ENCODE data around the gene NUDT7.

Gene NUDT7

GRCh38 chr16:77729951-77730350 is 7.6 kb downstream of the NUDT7 start:
- no peak for DNase-seq

GRCh38 chr16:77732241-77732946 is 10.1 kb downstream of the NUDT7 start:
- DNase-seq: no peak

DNA sequence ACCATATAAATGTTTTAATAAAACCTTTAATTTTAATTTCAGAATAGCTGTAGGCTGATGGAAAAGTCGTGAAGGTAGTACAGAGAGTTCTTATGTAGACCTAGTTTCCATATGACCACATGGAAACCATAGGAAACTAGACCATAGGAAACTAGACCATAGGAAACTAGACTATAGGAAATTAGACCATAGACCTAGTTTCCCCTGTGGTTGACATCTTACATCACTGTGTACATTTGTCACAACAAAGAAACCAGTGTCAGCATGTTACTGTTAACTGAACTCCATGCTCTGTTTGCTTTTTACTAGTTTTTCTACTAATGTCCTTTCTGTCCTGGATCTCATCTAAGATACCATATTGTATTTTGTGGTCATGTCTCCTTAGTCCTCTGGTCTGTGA is 14.6 kb downstream of the NUDT7 start:
- DNase-seq: no peak

- no peak for DNase-seq
Observed at GRCh38 chr16:77738706-77739558, 16.6 kb downstream of the NUDT7 start.

DNA sequence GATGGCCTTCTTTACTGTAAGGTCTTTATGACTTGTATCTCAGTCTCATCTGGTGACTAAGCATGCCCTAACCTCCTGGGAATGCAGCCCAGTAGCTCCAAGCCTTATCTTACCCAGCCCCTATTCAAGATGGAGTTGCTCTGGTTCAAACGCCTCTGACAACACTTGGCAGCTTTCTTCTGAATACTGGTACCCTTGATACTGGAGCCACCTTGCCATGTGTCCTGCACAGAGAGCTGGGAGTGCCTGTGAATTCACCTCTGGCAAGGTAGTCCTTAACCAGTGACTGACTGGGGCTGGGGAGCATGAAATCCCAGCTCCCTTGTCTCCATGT is 17.2 kb downstream of the NUDT7 start:
- DNase-seq: no peak

GRCh38 chr16:77744141-77744540 is 21.8 kb downstream of the NUDT7 start:
- DNase-seq: no peak

- DNase-seq: no peak
Observed at GRCh38 chr16:77745972-77746371, 23.7 kb downstream of the NUDT7 start.

- no peak for DNase-seq
Observed at GRCh38 chr16:77748421-77749005, 26.2 kb downstream of the NUDT7 start.

DNA sequence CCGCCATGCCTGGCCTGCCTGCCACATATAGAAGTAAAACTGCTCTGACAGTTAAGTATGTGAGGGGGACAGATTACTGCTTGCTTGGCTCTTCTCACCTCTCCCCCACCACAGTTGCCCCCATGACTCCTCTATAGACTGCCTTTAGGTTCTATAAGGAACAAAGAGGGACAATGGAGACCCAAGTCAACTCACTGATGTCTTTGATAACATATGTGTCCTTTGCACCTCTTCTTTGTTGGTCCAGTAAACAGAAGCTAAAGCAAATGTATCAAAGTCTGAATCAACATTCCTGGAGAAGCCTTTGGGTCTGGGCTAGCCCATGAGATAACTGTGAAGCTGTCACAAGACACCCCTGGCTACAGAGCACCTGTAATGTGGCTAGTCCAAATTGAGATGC is 27.1 kb downstream of the NUDT7 start:
- no peak for DNase-seq

DNA sequence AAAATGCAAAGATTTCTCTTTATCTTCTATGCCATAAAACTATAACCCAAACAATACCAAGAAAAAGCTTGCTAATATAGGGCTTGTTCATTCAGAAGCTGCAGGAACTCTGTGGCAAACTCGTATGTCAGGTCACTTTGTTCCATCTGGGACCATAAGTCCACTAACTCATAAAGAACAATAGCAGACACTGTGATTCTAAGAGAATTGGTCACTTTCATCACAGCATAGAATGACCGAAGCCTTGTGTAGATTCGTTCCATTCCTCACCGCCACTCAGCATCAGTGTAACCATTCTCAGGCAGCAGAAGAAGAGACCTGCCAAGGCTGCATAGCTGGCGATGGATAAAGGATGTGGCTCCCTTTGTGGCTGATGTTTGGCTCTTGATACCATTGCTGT is 35.7 kb downstream of the NUDT7 start:
- DNase-seq: no peak

DNA sequence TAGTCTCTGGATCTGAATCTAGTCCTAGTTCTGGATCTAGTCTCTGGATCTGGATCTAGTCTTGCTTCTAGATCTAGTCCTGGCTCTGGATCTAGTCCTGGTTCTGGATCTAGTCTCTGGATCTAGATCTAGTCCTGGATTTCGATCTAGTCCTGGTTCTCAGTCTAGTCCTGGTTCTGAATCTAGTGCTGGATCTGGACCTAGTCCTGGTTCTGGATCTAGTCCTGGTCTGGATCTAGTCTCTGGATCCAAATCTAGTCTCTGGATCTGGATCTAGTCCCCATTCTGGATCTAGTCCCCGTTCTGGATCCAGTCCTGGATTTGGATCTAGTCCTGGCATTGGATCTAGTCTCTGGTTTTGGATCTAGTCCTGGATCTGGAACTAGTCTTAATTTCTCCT is 36.2 kb downstream of the NUDT7 start:
- no peak for DNase-seq

GRCh38 chr16:77759201-77759600 is 36.9 kb downstream of the NUDT7 start:
- DNase-seq: no peak

- no peak for DNase-seq
Observed at GRCh38 chr16:77759821-77760220, 37.5 kb downstream of the NUDT7 start.

DNA sequence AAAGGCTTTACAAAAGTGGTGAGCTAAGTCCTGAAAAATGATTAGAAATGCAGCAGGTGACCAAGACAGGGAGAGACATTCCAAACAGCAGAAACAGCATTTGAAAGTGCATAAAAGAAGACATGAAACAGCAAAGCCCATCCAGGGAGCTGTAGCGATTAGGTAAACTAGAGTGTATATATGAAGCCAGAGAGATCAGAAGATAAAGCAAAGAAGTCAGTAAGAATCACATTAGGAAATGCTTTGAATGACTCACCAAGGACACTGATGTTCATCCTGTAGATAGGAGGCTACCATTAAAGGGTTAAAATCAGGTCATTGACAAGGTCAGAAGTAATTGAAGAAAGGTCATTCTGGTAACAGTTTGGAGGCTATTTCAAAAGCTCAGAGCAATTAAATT is 38.5 kb downstream of the NUDT7 start:
- DNase-seq: no peak

GRCh38 chr16:77761204-77761603 is 38.9 kb downstream of the NUDT7 start:
- DNase-seq: no peak

- no peak for DNase-seq
Observed at GRCh38 chr16:77762262-77762661, 39.9 kb downstream of the NUDT7 start.

- DNase-seq: no peak
Observed at GRCh38 chr16:77763994-77764393, 41.7 kb downstream of the NUDT7 start.

DNA sequence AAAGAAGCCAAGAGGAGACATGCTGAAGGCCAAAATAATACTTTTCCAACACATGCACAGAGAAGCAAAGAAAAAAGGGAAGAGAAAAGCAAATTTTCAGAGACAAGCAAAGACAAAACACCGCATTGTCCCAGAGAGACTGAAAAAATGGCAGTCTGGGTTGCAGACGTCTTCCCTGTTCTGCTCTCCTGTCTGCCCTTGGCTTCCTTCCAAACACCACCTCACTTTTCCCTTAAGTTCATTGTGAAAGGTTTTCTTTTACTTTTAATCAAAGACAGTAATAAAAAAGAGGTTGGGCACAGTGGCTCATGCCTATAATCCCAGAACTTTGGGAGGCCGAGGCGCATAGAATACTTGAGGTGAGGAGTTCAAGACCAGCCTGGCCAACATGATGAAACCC is 44.9 kb downstream of the NUDT7 start:
- DNase-seq: no peak

GRCh38 chr16:77767826-77768225 is 45.5 kb downstream of the NUDT7 start:
- DNase-seq: no peak

DNA sequence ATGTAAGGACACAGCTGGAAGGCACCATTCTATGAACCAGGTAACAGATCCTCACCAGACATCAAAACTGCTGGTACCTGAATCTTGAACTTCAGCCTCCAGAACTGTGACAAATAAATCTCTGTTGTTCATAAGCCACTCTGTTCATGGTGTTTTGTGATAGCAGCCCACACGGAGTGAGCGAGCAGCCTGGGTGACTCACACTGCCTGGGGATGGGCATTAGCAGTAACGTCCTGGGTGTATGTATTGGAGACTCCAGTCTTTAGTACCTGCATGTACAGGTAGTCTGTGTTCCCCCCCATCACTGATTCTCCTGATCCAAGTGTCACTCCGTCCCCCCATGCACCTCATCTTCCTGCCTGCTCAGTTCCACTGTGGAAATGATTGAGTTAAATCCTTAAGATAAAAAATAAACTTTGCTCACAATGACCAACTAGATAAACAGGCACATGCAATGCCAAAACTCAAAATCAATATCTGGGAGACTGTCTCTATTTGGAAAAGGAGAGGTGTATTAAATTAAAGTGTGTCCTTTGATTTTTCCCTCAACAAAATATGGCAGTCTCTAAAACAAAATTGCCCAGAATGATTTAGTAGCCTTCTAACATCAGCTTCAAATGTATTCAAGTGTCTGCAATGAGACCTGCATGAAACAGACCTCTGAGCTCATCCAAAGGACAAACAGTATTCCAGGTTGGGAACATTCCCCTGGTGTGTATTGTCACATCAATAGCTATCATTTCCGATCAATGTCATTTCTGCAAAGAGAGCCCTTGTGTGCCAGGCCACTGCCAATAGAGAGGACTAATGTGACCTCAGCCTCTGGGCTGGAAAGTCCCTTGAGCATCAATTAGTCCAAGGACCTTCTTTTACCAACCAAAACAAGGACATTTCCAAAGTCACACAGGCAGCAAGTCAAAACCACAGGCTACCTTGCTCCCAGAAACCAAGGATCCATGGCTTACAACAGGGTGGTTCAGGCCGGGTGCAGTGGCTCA is 53.9 kb downstream of the NUDT7 start:
- no peak for DNase-seq

DNA sequence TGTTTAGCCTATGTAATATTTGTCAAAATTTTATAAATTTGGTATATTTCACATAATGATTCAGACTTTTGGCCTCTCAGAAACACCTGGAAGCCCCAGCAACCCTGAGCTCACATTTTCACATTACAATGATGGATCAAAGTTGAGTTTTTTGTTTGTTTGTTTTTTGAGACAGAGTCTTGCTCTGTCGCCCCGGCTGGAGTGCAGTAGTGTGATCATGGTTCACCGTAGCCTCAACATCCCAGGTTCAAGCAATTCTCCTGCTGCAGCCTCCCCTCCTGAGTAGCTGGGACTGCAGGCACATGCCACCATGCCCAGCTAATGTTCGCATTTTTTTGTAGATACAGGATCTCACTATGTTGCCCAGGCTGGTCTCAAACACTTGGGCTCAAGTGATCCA is 55.4 kb downstream of the NUDT7 start:
- no peak for DNase-seq

- no peak for DNase-seq
Observed at GRCh38 chr16:77780378-77780837, 58.1 kb downstream of the NUDT7 start.

GRCh38 chr16:77781091-77781490 is 58.8 kb downstream of the NUDT7 start:
- DNase-seq: no peak
